ENCODE measurements around the gene ZNF384.

Gene ZNF384

GRCh38 chr12:6662906-6663742 lies 26.1 kb downstream of the ZNF384 start, which contains the start of gene ING4:
Gene ING4 (minus strand): TSS chr12:6663119. CDS start chr12:6663101, 18 bp downstream.
- peak within 1 kb of the TSS; percentile 45 for H3K27ac ChIP-seq
- peak; percentile 98 for DNase-seq (ENCODE audit: low read depth, low spot score)

- no peak for DNase-seq (ENCODE audit: low read depth, low spot score)
- H3K27ac ChIP-seq: peak overlapping the region; percentile 45
Observed at GRCh38 chr12:6662602-6662905, 26.6 kb downstream of the ZNF384 start.

GRCh38 chr12:6653987-6654386 lies 35.2 kb downstream of the ZNF384 start:
- H3K27ac ChIP-seq: no peak overlapping the region
- DNase-seq (ENCODE audit: low read depth, low spot score): no peak

GRCh38 chr12:6653342-6653741 lies 35.8 kb downstream of the ZNF384 start:
- DNase-seq (ENCODE audit: low read depth, low spot score): no peak
- no peak overlapping the region for H3K27ac ChIP-seq

GRCh38 chr12:6652391-6652790 lies 36.8 kb downstream of the ZNF384 start:
- no peak overlapping the region for H3K27ac ChIP-seq
- DNase-seq (ENCODE audit: low read depth, low spot score): no peak

- H3K27ac ChIP-seq: no peak overlapping the region
- no peak for DNase-seq (ENCODE audit: low read depth, low spot score)
Observed at GRCh38 chr12:6650832-6651231, 38.3 kb downstream of the ZNF384 start.

- no peak for DNase-seq (ENCODE audit: low read depth, low spot score)
- H3K27ac ChIP-seq: no peak within 1 kb of the TSS
Observed at GRCh38 chr12:6647083-6647604, 42.0 kb downstream of the ZNF384 start, which contains the start of gene ACRBP. Gene ACRBP (minus strand): TSS chr12:6647432. CDS start chr12:6647366, 66 bp downstream.

GRCh38 chr12:6646276-6647082 lies 42.7 kb downstream of the ZNF384 start:
- no peak for DNase-seq (ENCODE audit: low read depth, low spot score)
- no peak overlapping the region for H3K27ac ChIP-seq

- no peak overlapping the region for H3K27ac ChIP-seq
- no peak for DNase-seq (ENCODE audit: low read depth, low spot score)
Observed at GRCh38 chr12:6644903-6645302, 44.3 kb downstream of the ZNF384 start.

GRCh38 chr12:6644257-6644596 lies 44.9 kb downstream of the ZNF384 start:
- no peak overlapping the region for H3K27ac ChIP-seq
- no peak for DNase-seq (ENCODE audit: low read depth, low spot score)

GRCh38 chr12:6643569-6644256 lies 45.5 kb downstream of the ZNF384 start:
- no peak for DNase-seq (ENCODE audit: low read depth, low spot score)
- no peak overlapping the region for H3K27ac ChIP-seq

- no peak overlapping the region for H3K27ac ChIP-seq
Observed at GRCh38 chr12:6641131-6641530, 48.0 kb downstream of the ZNF384 start.

GRCh38 chr12:6640497-6640896 lies 48.7 kb downstream of the ZNF384 start:
- no peak for DNase-seq (ENCODE audit: low read depth, low spot score)
- H3K27ac ChIP-seq: no peak overlapping the region

More at GRCh38 chr12:6641131-6641530, 48.0 kb downstream of the ZNF384 start:
- DNase-seq (ENCODE audit: low read depth, low spot score): no peak

- DNase-seq (ENCODE audit: low read depth, low spot score): no peak
- H3K27ac ChIP-seq: no peak overlapping the region
Observed at GRCh38 chr12:6639151-6639801, 49.9 kb downstream of the ZNF384 start.

GRCh38 chr12:6638305-6638704 lies 50.9 kb downstream of the ZNF384 start:
- H3K27ac ChIP-seq: no peak overlapping the region
- DNase-seq (ENCODE audit: low read depth, low spot score): no peak

GRCh38 chr12:6635856-6636531 lies 53.2 kb downstream of the ZNF384 start, which contains the start of gene LPAR5:
Gene LPAR5 (minus strand): TSS chr12:6635959. CDS start chr12:6621248, 14,711 bp downstream.
- H3K27ac ChIP-seq: peak within 1 kb of the TSS; percentile 77
- peak; percentile 43 for DNase-seq (ENCODE audit: low read depth, low spot score)

- peak overlapping the region; percentile 77 for H3K27ac ChIP-seq
- DNase-seq (ENCODE audit: low read depth, low spot score): no peak
Observed at GRCh38 chr12:6635375-6635855, 53.8 kb downstream of the ZNF384 start.

- H3K27ac ChIP-seq: no peak overlapping the region
- DNase-seq (ENCODE audit: low read depth, low spot score): no peak
Observed at GRCh38 chr12:6632026-6632983, 56.9 kb downstream of the ZNF384 start.
